RKO (cell line): ENCODE data around the gene PARD6A.

Experiments
- DNase-seq: peaks from one replicate; pipeline ENCODE4 v3.0.0-alpha.2; 2016; ENCODE audit warnings: low spot score

The PARD6A gene

DNA sequence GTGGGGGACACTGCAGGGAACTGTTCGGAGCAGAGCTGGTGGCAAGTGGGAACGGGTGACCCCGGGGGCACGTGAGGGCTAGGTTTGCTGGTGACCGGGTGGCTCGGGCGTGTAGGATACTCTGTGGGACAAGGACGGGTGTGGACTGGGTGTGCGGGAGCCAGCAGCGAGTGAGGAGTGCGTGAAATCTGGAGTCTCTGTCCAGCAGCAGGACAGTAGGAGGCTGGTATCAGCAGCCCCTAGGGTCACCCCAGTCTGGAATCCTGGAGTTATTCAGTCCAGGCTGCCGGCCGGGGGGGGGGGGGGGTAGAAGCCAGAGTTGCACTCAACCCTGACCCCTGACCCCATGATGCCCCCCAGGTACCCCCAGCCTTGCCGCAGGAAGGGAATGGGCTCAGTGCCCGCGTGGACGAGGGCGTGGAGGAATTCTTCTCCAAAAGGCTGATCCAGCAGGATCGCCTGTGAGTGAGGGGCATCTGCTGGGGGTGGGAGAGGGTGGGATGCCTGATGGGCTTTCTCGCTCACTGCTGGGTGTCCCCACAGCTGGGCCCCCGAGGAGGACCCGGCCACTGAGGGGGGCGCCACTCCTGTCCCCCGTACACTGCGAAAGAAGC is 6.9 kb upstream of the PARD6A start:
- DNase-seq = no peak

DNA sequence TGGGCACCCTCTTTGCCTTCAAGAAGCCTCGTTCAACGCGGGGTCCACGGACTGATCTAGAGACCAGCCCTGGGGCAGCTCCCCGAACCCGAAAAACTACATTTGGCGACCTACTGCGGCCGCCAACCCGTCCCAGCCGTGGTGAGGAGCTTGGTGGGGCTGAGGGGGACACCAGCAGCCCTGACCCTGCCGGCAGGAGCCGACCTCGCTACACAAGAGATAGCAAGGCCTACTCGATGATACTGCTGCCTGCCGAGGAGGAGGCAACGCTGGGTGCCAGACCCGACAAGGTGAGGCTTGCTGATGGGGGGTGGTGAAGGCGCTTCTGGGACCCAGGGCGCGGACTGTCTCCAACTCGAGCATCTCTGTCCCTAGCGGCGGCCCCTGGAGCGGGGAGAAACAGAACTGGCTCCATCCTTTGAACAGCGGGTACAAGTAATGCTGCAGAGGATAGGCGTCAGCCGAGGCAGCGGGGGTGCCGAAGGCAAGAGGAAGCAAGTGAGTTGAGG is 6.3 kb upstream of the PARD6A start:
- no peak for DNase-seq

DNA sequence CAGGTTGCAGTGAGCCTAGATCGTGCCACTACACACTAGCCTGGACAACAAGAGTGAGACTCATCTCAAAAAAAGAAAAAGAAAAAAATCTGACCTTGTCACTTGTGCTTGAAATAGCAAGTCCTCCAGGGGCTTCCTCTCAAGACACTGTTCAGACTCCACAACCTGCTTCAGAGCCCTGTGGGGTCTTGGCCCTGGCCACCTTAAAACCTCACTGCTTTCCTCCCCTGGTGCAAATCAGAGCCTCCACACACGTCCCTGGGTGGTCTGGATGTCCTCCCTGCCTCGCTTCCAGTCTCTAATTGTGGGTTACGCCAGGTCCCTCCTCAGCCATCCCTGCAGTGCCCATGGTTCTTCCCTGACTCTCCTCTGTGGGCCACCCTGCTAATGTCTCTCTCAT is 5.4 kb upstream of the PARD6A start:
- no peak for DNase-seq

DNA sequence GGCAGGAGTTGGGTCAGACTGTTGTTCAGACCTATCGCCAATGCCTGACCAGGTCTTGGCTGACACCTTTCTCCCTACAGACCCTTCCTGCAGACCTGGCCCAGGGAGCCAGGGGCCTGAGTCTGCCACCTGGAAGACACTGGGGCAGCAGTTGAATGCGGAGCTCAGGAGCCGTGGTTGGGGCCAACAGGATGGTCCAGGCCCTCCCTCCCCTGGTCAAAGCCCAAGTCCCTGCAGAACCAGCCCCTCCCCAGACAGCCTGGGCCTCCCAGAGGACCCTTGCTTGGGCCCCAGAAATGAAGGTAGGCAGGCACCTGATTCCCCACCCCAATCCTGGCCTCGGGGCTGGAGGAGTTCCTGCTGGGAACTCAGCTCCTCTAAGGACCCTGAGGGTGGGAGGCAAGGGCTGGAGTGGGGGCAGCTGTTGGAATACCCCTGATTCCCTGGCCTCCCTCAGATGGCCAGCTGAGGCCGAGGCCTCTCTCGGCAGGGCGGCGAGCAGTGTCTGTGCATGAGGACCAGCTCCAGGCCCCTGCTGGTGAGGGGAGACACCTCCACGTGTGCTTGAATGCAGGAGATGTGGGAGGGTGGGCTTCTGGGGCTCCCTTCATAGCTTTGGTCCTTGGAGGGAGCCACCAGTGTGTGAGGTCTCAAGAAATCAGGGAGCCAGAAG is 4.3 kb upstream of the PARD6A start:
- no peak for DNase-seq

DNA sequence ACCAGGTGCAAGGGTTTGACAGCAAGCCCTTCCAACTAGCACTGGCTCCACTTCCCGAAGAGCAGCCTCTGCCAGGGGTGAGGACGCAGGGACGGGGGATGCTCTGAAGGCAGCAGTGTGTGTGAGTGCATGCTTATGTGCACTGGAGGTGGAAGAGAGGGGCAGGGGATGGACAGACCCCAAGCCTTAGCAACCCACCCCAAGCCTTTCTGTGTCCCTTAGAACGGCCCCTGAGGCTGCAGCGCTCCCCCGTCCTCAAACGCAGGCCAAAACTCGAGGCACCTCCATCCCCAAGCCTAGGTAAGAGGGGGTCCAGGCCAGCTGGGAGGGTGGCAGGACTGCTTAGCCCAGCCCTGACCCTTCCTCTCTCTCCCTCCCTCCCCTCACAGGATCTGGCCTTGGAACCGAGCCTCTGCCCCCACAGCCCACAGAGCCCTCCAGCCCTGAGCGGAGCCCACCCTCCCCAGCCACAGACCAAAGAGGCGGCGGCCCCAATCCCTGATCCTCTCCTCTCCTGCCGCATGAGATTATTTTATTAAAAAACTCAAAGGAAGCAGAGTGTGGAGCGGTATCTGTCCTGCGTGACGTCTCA is 3.6 kb upstream of the PARD6A start:
- no peak for DNase-seq

DNA sequence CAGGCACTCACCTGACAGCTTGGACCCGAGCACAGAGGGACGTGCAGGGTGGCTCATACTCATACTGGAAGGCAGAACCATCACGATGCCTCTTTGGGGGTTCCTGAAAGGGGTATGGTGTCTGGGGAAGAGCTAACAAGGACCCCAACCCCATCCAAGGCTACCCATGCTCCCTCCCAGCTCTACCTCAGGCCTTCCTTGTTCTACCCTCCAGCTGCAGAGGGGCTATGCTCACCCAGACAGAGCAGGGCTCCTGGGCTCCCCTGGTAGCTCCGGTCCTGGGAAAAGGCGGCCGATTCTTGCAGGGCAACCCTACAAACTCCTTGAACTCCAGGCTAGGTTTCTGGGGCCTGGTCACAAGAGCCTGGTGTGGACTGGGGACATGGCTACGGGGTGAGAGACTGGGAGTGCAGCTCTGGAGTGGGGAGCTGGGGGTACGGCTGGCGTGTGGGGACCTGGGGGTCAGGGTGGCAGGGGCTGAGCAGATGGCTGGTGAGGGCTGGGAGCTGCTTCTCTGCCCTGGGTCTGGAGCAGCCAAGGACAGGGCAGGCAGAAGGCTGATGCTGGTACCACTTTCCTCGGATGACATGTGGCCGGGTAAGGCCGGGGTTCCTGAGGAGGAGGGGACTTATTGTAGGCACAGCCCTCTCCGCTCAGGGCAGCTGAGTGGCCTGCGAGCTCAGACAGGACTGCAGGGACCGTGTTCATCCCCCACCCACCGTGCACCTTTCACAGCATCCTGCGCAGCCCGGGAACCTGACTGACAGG is 2.8 kb upstream of the PARD6A start:
- no peak for DNase-seq

DNA sequence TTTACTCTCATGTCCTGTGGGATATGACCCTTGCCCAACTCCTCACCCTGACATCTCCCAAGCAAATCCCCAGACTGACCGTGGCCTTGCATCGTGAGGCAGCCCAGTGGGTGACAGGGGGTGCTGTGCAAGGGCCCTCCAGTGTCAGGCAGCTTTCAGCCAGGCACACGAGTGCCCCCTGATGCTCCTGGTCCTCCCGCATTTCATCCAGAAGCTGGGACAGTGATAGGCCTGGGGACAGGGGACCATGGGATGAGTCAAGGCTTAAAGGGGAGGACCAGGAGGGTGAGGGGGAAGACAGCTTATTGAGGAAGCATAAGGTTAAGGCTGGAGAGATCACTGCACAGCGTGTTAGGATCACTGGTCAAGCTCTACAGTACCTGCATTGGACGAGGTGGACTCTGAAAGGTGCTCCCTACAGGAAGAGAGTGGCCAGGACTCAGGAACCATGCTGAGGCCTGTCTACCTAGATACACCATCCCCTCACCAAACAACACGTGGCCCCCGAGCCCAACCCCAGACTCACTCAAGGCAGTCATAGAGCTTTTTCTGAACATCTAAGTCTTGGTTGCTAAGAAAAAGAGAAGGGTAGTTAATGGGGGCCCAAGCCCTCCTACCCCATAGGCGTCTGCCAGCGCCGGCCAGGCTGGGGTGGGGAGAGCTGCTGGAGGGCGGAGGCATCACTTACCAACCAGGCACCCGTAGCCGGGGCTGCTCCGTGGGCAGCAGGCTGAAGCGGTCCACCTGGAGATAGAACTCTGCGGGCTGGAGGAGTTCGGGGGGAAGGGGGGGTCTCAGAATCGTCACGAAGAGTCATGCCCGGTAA is 1.7 kb upstream of the PARD6A start:
- DNase-seq = peak; percentile 34

DNA sequence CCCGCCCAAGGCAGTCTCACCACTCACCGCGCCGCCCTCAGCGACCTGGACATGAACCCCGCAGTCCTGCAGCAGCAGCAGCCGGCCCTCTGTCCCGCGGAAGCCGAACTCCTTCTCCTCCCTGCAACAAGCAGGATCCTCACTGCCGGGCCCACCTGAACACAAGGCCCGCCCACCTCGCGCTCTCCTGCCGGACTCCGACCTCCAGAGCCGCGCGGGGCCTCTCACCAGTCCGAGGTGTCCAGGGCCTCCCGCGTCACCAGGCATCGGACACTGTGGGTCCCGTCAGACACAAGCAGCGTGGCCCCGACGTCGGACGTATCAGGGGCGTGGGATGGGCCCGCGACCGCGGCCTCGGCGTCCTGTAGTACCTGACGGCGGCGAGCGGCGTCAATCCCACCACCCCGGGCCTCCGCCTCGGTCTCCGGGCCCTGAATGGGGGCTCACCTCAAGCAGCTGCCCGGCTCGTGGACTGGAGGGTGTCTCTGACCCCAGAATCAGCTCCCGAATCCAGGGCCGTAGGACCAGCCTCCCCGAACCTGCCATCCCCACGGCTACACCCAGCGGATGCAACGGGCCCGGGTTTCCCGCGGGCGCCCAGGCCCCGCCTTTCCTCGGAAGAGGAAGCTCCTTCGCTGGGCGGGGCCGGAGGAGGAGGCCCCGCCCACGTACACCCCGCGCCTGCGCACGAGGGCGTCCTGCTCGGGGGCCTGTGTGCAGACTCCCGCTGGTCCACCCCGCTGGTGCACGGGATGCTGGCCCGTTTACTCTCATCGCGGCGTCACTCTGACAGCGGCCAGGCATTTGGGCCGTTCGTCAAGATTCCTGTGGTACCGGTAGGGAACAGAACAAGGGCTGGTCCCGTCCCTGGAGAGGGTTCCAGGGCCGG is 841 bp upstream of the PARD6A start, which contains the start of gene ACD:
Gene ACD (minus strand): TSS at position 586 of the 889 bp plus-strand sequence. CDS start 40 bp downstream, at position 546.
- DNase-seq = peak; percentile 91

DNA sequence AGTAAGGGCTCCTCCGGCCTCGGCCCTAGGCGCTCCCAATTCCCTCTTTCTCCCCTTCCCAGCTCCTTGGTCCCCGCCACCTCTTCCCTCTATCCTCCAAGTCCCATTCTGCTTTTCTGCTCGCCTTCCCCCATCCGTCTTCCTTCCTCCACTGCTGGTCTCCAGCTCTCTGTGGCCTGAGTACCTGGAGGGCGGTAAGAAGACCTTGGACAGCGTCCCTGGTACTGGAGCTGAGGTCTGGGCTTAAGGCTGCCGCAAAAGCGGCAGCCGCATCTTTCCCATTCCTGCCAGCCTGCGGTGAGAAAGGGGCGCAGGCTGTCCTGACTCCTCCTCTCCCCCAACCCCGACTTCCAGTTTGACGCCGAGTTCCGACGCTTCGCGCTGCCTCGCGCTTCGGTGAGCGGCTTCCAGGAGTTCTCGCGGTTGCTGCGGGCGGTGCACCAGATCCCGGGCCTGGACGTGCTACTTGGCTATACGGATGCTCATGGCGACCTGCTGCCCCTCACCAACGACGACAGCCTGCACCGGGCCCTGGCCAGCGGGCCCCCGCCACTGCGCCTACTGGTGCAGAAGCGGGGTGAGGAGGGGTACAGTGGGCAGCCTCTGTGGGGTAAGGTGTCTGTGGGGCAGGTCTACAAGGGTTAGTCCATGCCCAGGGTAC is 471 bp downstream of the PARD6A start:
- DNase-seq = peak; percentile 35

DNA sequence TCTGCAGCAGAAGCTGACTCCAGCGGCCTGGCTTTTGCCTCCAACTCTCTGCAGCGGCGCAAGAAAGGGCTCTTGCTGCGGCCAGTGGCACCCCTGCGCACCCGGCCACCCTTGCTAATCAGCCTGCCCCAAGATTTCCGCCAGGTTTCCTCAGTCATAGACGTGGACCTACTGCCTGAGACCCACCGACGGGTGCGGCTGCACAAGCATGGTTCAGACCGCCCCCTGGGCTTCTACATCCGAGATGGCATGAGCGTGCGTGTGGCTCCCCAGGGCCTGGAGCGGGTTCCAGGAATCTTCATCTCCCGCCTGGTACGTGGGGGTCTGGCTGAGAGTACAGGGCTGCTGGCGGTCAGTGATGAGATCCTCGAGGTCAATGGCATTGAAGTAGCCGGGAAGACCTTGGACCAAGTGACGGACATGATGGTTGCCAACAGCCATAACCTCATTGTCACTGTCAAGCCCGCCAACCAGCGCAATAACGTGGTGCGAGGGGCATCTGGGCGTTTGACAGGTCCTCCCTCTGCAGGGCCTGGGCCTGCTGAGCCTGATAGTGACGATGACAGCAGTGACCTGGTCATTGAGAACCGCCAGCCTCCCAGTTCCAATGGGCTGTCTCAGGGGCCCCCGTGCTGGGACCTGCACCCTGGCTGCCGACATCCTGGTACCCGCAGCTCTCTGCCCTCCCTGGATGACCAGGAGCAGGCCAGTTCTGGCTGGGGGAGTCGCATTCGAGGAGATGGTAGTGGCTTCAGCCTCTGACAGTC is 1.3 kb downstream of the PARD6A start:
- DNase-seq = no peak

DNA sequence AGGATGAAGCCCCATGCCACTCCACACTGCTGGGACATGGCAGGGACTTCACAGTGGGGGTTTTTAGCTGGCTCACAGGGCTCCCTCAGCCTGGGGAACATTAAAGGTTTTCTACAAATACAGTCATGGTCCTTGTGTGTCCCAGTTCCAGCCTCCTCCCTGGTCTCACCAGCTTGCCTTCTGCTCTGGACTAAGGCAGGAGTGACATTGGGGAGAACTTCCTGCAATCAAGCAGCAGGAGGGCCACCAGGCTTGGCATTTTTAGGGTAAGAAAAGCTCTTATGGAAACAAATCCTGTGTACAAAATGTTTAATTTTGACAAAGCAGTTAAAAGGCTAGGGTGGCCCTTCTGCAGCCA is 1.9 kb downstream of the PARD6A start:
- no peak for DNase-seq

DNA sequence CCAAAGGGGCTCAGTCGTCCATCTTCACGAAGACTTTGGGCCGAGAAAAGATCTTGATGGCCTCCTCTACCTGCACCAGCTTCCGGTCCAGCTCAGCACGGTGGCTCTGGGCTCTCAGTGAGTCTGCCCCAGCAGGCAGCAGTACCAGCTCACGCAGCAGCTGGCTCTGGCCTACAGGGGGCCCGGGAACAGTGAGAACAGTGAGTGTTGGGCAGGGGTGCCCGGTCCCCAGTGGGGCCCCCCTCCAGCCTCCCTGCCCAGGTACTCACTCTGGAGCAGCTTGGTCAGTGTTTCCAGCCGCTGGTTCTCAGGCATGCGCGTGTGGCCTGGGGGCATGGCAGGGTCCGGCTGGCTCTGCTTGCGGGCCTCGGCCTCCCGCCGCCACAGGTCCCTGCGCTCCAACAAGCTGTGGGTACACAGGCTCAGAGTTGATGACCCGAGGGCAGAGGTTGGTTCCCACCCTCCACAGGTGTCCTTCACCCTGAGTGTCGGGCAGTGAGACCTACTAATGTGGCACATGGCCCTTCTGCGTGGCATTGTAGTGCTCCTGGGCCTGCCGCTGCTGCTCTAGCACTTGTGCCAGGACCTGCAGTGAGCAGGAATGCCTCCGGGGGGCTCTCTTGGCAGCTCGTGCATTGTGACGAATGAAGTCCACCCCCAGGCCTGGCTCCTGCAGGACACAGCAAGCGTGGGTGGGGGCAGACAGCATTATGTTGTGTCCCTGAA is 2.6 kb downstream of the PARD6A start:
- DNase-seq = peak; percentile 30

DNA sequence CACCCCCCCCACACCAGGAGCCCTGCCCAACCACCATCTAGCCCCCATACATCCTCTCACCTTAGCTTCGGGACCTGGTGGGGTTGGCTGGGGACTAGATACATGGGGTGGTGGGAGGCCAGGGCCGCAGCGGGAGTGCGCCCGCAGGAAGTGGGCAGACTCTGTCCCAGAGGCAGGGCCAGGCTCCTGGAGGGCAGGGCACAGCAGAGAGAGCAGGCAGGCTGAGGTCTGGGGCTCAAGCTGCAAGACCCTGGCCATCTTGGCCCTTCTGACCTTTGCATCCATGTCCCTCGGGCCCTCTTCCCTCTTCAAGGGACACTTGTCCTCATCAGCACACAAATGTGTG is 3.1 kb downstream of the PARD6A start:
- DNase-seq = no peak

DNA sequence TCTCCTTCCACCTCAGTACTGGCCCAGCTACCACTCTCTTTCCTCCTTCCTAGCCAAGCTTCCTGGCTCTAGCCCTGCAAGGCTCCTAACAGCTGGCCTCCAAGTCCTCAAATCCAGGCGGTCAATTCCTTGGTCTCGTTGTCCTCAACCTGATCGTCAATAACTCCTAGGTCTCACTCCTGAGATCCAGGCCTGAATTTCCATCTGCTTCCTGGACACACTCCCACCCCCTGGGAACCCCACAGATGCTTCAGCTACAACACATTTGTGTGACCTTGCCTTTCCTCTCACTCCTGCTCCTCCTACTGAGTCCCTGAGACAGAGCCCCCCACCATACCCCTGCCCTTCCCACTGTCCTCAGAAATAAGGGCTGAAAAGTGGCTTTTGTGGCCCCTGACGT is 3.5 kb downstream of the PARD6A start:
- DNase-seq = no peak

DNA sequence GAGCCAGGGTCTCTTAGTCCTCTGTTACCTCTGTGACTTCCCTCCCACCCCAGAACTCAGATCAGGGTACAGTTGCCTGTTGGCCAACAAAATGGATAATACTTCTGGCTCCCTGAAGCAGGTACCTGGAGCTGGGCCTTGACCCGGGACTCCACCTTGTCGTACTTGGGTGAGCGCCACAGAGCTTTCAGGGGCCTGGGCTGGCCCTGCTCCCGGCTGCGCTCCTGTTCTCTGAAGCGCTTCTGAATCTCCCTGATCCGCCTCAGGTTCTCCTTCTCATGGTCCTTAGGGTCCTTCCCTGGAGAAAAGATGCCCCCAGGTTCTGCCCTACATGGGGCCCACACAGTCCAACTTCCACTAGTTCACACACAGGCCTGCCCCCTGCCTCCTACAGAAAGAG is 4.1 kb downstream of the PARD6A start:
- no peak for DNase-seq

DNA sequence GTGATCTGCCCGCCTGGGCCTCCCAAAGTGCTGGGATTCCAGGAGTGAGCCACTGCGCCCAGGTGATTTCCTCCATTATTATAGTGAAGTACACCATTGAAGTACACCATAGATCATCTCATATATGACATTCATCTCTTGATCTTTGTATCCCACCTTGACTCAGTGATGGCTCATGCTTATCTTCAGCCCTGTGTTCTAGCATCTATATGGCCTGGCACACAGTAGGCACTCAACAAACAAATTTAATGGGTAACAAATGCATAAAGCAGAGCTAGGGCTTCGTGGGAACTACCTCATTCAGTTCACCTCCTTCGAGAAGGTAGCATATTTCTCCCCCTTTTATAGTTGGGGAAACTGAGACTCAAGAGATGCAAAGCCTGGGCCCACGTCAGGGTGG is 4.8 kb downstream of the PARD6A start:
- DNase-seq = no peak

DNA sequence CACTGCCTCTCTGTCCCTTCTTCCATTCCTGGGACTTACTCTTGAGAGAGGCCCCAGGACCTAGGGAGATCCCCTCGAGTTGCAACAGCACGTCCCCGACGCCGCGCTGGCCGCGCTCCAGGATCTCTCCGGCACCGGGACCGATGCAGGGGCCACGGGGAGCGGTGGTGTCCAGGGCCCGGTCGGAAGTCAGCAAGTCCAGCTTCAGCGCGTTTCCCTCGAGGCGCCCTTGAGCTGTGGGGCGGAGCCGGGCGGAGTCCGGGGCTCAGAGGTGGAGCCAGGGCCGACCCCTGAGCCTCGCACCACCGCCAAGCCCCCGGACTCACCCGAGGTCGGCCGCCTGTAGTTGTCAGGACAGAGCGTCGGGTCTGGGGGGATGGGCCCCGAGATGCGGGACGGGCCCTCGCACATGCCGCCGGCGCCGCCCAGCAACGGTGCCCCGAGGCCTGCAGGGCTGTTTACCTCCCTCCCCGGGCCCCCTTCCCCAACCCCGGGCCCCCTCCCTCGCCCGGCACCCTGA is 5.3 kb downstream of the PARD6A start:
- no peak for DNase-seq

DNA sequence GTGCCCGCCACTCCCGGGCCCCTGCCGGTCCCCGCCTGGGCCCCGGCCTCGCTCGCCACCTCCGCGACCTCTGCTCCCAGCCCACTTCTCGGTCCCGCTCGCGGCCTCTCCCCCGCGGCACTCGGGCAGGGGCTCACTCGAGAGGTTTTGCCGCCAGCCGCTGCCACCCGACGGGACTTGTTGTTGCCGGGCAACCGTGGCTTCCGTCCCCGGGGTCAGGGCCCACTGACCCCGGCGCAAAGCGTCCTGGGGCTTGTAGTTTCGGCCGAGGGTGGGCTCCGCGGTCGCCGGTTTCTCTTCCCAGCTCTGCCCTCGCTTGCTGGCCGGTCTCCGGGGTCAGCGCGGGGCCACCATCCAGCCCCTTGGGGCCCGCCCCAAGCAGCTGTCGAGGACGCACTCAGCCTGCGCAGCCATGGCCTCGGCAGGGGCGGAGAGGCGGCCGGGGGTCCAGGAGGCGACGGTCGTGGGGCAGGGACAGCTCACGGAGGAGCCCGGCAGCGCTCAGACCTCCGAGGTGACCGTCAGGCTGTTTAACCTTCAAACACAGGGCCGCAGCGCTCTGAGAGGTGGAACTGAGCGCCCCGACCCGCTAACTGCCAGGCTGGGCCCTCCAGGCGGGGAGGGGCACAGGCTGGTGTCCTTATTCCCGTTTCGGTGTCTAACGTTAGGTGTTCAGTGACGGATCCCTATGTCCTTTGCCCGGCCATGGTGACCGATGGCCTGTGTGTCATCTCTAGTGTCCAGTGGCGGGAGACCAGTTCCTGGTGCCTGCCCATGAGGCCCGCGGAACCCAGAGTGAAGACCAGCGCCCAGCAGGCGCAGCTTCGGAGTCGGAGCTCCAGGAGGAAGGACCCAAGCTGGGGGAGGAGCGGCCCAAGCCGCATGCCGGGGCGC is 6.0 kb downstream of the PARD6A start, which contains the start of the genes C16orf86 and ENKD1:
Gene C16orf86 (plus strand): TSS at position 256 of the 894 bp plus-strand sequence. CDS start 157 bp downstream, at position 413.
Gene ENKD1 (minus strand): TSS at position 192 of the 894 bp plus-strand sequence. CDS start 308 bp downstream, outside the sequence.
- no peak for DNase-seq
